ENCODE results near the gene MYO1G.

DNA sequence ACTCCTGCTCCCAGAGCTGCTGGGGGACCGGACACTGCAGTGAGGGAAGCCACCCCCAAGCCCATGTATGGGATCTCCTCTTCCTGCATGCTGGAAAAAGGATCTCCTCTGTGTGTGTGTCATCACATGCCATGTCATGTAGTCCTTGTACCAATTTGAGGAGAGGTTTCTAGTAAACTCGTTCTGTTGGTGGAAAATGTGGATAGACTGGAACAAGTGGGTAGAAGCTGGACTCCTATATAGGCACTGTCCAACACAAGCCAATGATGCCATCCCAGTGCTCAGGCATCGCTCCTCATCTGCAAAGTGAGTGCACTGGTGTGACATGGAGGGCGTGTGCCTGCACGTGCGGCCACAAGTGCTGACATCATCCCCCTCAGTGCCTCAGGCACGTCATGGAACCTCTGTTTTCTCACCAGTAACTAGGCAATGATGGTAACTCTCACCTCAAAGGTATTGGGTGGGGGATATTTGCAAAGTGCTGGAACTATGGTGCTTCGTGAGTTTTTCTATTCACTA lies 19.3 kb downstream of the MYO1G start:
- no peak for TF ChIP-seq EP300 (IDR thresholded peaks at IDR 0.05)
- TF ChIP-seq, protein P1, sequence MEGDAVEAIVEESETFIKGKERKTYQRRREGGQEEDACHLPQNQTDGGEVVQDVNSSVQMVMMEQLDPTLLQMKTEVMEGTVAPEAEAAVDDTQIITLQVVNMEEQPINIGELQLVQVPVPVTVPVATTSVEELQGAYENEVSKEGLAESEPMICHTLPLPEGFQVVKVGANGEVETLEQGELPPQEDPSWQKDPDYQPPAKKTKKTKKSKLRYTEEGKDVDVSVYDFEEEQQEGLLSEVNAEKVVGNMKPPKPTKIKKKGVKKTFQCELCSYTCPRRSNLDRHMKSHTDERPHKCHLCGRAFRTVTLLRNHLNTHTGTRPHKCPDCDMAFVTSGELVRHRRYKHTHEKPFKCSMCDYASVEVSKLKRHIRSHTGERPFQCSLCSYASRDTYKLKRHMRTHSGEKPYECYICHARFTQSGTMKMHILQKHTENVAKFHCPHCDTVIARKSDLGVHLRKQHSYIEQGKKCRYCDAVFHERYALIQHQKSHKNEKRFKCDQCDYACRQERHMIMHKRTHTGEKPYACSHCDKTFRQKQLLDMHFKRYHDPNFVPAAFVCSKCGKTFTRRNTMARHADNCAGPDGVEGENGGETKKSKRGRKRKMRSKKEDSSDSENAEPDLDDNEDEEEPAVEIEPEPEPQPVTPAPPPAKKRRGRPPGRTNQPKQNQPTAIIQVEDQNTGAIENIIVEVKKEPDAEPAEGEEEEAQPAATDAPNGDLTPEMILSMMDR (IDR thresholded peaks at IDR 0.05), result no peak
